Activated CD4-positive, alpha-beta T cell treated with anti-CD3 and anti-CD28 coated beads for 36 hours (primary cell): ENCODE measurements around the gene TNFRSF9. TPM values are rescaled to one million over a fixed set of nuclear protein-coding genes. Genes with fewer than 3 reads are reported as not detected.

ENCODE experiments used
- ATAC-seq: fragments of 200-7000 bp; cut with Tn5 transposase; one replicate; pipeline ENCODE4 v1.10.0; 2021; ENCODE audit warnings: mild to moderate bottlenecking, moderate library complexity
- CTCF ChIA-PET: fragments of 350-600 bp; sonication (Branson Sonifier 250); formaldehyde crosslinking; loops from one replicate; lab custom pipeline; 2021; ENCODE audit warnings: antibody characterized with exemption; lab: Charles Lee
- POLR2A ChIA-PET: fragments of 350-600 bp; sonication (Branson Sonifier 250); formaldehyde crosslinking; loops from one replicate; lab custom pipeline; 2021; ENCODE audit warnings: antibody characterized with exemption, inconsistent platforms; lab: Charles Lee
- DNase-seq: peaks from one replicate; pipeline ENCODE4 v3.0.0-alpha.2; 2020
- H3K27ac Mint-ChIP-seq: one replicate; pipeline ENCODE4 v1.8.0; 2021; ENCODE audit warnings: mixed read lengths
- H3K27me3 Mint-ChIP-seq: one replicate; pipeline ENCODE4 v1.8.0; 2021; ENCODE audit warnings: mixed read lengths
- H3K36me3 Mint-ChIP-seq: one replicate; pipeline ENCODE4 v1.8.0; 2021; ENCODE audit warnings: low read depth, mixed read lengths
- H3K4me1 Mint-ChIP-seq: one replicate; pipeline ENCODE4 v1.8.0; 2021; ENCODE audit warnings: mixed read lengths
- H3K4me3 Mint-ChIP-seq: one replicate; pipeline ENCODE4 v1.8.0; 2021; ENCODE audit warnings: mild to moderate bottlenecking, moderate library complexity, mixed read lengths
- H3K9me3 Mint-ChIP-seq: one replicate; pipeline ENCODE4 v1.8.0; 2021; ENCODE audit warnings: low read depth, mixed read lengths
- intact Hi-C, 2 experiments: fragments of 100-400 bp; cut with DNase I in 1 of 2; cut with micrococcal nuclease in 1 of 2; formaldehyde crosslinking; loops; one replicate each; pipeline versions ENCODE4 v1.14.2 to v1.15.1; 2022 to 2024; cut with DNase I, micrococcal nuclease
- total RNA-seq, 2 experiments: library from RNA; stranded (reverse); gene quantifications; one replicate each; pipeline ENCODE4 v1.2.3, GENCODE V29; 2021

The TNFRSF9 gene
- total RNA-seq, 2 experiments from 2014 or later = 26.8 to 28.2 TPM

DNA sequence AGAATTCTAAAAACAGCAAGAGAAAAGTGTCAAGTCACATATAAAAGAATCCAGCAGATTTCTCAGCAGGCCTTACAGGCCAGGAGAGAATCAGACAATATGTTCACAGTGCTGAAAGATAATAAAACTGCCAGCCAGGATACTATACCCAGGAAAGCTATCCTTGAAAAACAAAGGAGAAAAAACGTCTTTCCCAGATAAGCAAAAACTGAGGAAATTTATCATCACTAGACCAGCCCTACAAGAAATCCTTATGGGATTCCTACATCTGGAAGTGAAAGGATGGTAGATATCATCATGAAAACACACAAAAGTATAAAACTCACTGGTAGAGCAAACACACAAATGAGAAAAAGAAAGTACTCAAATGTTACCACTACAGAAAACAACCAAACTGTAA lies 62.6 kb downstream of the TNFRSF9 start:
- H3K4me3 Mint-ChIP-seq = no peak overlapping the region
- no peak for ATAC-seq
- POLR2A ChIA-PET = interaction anchor here (0.6 kb wide), 1 partner anchor 38 kb away, joined by 6 read pairs; no protein-coding TSS in a partner anchor
- peaks cover 4% of the 10 kb centered on the region for H3K36me3 Mint-ChIP-seq
- H3K9me3 Mint-ChIP-seq = peaks cover 9% of the 10 kb centered on the region
- H3K27me3 Mint-ChIP-seq = peaks cover 4% of the 10 kb centered on the region
- intact Hi-C loops = no loop called here
- DNase-seq = no peak
- peaks cover 3% of the 10 kb centered on the region for H3K4me1 Mint-ChIP-seq
- CTCF ChIA-PET = no interaction called here
- H3K27ac Mint-ChIP-seq = no peak overlapping the region

DNA sequence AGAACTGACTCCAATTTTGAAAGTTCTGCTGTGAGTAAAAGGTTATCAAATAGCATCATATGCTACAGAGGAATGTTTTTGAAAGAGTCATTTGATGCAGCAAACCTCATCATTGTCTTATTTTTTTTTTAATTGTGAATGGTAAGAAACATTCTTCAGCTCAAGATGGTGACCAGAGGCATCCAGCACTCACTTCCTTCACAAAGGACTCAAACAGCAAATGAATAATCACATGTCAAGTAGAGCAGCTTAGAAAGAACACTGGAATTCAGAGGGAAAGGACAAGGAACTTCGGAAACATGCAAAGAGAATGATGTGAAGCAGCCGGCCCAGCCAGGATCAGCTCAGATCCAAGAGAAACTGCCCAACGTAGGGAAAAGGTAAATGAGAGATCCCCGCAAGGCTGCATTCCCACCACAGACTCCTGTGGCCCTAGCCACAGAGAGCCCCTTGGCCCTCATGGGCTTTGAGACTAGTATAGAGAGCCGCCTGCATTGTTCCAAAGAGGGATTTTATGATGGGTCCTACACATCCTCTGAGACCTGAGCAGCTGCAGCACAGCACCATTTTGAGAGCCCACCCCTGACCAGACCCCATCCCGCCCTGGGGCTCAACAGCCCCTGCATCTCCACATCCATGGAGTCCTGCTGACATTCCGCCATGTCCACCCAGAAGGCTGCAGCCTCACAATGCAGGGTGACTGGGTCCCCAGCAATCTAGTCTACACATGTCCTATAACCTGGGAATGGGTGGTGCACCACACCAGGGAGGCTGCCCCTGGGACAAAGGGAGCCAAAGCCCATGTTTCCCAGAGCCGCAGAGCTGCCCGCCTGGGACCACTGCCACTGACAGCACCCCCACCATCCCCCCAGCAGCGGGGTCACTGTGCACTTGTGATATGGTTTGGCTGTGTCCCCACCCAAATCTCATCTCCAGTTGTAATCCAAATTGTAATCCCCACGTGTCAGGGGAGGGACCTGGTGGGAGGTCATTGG lies 66.5 kb downstream of the TNFRSF9 start:
- Mint-ChIP-seq H3K27me3 (peaks cover 4% of the 10 kb centered on the region), H3K27ac (no peak overlapping the region), H3K9me3 (peaks cover 9% of the 10 kb centered on the region), H3K36me3 (peaks cover 4% of the 10 kb centered on the region), H3K4me1 (peaks cover 3% of the 10 kb centered on the region), H3K4me3 (no peak overlapping the region)
- intact Hi-C loops = no loop called here
- ChIA-PET CTCF (no interaction called here), POLR2A (no interaction called here)
- DNase-seq (no peak), ATAC-seq (no peak)

DNA sequence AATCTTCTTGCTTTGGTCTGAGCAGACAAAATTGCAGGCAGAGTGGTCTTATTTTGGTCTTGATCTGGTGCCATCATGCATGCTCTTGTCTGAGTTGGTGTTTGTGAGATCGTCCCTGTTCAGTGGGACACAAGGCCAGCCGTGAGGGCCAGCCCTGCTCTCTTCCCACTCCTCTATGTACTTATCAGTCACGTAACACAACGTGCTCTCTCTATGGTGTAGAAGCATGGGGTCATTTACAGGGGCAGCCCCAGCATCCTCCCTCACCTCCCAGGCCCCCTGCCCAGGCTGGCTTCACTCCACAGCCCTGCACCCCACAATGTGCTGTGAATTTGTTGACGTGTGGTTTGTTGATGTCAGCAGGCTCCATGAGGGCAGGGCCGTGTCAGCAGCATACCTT lies 69.5 kb downstream of the TNFRSF9 start:
- Mint-ChIP-seq H3K27me3 (peaks cover 2% of the 10 kb centered on the region), H3K9me3 (no peaks in the 10 kb centered on the region), H3K27ac (no peak overlapping the region), H3K4me1 (no peaks in the 10 kb centered on the region), H3K36me3 (no peaks in the 10 kb centered on the region), H3K4me3 (no peak overlapping the region)
- ChIA-PET CTCF (no interaction called here), POLR2A (no interaction called here)
- ATAC-seq (no peak), DNase-seq (no peak)
- intact Hi-C loops = no loop called here

DNA sequence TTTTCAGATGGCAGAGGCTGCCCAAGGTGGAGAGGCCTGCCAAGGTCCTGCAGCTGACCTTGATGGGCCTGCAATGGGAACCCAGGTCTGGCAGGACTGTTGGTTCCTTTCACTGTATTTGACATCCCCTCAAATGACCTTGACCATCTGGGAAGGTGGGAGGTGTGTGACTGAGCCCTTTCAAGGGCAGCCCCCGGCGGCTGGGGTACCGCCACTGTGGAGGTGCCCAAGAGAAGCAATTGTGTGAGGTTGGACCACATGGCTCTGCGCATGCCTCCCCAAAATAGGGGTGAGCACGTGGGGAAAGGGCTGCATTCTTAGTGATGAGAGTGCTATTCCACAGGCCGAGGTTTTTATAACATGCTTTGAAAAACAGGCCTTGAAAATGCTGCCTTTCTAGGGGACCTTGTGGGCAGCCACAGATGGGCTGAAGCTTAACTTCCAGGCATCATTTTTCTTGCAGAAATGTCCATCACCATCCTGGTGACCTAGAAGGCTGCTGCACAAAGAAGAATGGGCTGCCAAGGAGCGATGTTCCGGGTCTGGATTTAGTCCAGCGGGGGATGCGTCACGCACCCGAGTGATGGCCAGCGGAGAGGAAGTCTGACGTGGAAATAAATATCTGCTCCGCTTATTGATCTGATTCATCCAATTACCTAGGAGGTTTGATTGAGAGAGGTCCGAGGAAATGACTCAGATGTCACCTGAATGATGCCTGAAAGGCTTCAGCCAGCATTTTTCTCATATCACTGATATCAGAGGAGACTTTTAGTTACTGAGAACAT lies 71.3 kb downstream of the TNFRSF9 start:
- no peak for DNase-seq
- ATAC-seq = no peak
- Mint-ChIP-seq H3K27me3 (peaks cover 1% of the 10 kb centered on the region), H3K36me3 (no peaks in the 10 kb centered on the region), H3K4me3 (no peak overlapping the region), H3K4me1 (no peaks in the 10 kb centered on the region), H3K27ac (no peak overlapping the region), H3K9me3 (no peaks in the 10 kb centered on the region)
- ChIA-PET CTCF (interaction anchor here (0.7 to 0.9 kb wide), 2 partner anchors 34 to 73 kb away, joined by 3 to 4 read pairs; no protein-coding TSS in a partner anchor), POLR2A (no interaction called here)
- intact Hi-C loops = no loop called here

DNA sequence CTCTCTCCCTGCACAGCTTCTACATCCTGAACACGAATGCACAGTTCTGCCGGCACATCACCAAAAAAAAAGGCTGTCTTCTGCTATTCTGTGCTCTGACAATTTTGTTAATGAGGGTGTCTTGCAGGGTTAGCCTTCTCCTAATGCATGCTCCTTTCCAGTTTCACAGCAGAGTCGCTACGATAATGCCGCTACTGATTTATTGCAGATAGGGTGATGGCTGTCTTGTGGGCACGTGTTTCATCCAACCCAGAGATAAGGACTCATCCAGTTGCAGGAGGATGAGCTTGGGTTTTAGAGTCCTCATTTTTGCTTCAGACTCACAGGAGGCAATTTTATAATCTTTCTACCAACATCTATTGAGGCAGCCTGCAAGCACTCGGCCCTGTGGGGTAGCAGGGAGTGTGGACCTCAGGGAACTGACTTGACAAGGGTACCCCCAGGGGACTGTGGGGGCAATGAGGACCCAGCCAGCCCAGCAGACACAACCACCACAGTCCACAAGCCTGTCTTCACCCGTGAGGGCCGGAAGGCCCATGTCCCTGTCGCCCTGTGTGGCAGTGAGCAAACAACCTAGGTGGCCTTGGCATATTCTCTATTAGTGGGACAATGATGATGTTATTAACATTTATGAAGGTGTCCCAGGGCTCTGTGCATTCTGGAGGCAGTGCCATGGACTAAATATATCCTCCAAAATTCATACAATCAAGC lies 72.4 kb downstream of the TNFRSF9 start:
- DNase-seq (no peak), ATAC-seq (no peak)
- Mint-ChIP-seq H3K27ac (no peak overlapping the region), H3K27me3 (no peaks in the 10 kb centered on the region), H3K4me1 (no peaks in the 10 kb centered on the region), H3K9me3 (no peaks in the 10 kb centered on the region), H3K36me3 (no peaks in the 10 kb centered on the region), H3K4me3 (no peak overlapping the region)
- ChIA-PET CTCF (interaction anchor here (0.7 to 1.0 kb wide), 2 partner anchors 19 to 71 kb away, joined by 3 read pairs; no protein-coding TSS in a partner anchor), POLR2A (no interaction called here)
- intact Hi-C loops = no loop called here

DNA sequence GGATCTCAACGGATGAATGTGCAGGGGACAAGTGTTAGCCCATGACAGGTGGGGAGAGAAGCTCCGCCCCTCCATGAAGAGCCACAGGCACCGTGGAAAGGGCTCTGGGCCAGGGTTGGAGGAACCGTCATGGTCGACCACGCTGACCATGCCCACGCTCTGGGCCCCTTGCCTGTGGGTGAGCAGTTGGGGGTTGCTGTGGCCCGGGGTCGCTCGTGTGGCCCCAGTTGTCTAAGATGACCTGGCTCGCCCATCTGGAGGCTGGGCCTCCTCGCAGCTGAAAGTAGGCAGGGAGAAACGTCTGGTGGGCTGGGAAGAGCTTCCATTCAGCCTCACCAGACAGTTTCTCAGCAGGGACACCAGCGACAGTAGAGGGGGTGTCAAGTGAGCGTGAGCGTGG lies 74.7 kb downstream of the TNFRSF9 start:
- Mint-ChIP-seq H3K27me3 (no peaks in the 10 kb centered on the region), H3K4me1 (no peaks in the 10 kb centered on the region), H3K4me3 (no peak overlapping the region), H3K36me3 (no peaks in the 10 kb centered on the region), H3K27ac (no peak overlapping the region), H3K9me3 (no peaks in the 10 kb centered on the region)
- POLR2A ChIA-PET = no interaction called here
- DNase-seq = no peak
- intact Hi-C loops = no loop called here
- CTCF ChIA-PET = interaction anchor here (0.7 kb wide), 1 partner anchor 79 kb away, joined by 3 read pairs; no protein-coding TSS in a partner anchor
- no peak for ATAC-seq

Other genes with a start within 250 kb of the TNFRSF9 start
- 10 to 100 TPM; 16.8 to 17.4 TPM for gene VAMP3, start 169.5 kb downstream of the TNFRSF9 start, total RNA-seq
- 1 to 10 TPM; 2.3 to 2.5 TPM for gene PER3, start 156.5 kb downstream of the TNFRSF9 start, total RNA-seq
- not detected for gene UTS2, start 87.8 kb downstream of the TNFRSF9 start, total RNA-seq
- gene PARK7, start 20.9 kb upstream of the TNFRSF9 start, total RNA-seq = 100 to 1,000 TPM; 294 to 390 TPM
- gene ERRFI1, start 85.5 kb upstream of the TNFRSF9 start, total RNA-seq = 1 to 10 TPM; 1.3 to 1.5 TPM